ENCODE data around the gene CTAGE9. TPM values are rescaled to one million over a fixed set of nuclear protein-coding genes. Genes with fewer than 3 reads are reported as not detected.
A peak's percentile ranks its signal among the peaks of the same experiment; 100 is the strongest.

The CTAGE9 gene
- polyA plus RNA-seq, 3 donors = not detected

- no peak overlapping the region for H3K27ac ChIP-seq (ENCODE audit: low read depth in 1 of 2, low read length in 2 of 2)
- TF ChIP-seq CTCF (IDR thresholded peaks at IDR 0.05) = no peak
- DNase-seq = no peak
- H4K20me1 ChIP-seq (ENCODE audit: insufficient read depth, low read length) = no peaks in the 10 kb centered on the region
- Mint-ChIP-seq H3K4me3 (no peak overlapping the region), H3K4me1 (peaks cover 3% of the 10 kb centered on the region), H3K27me3 (ENCODE audit: low read depth in 3 of 3) (peaks cover 6 to 13% (median 10%) of the 10 kb centered on the region in 3 donors), H3K27ac (no peak overlapping the region), H3K36me3 (no peaks in the 10 kb centered on the region), H3K9me3 (no peaks in the 10 kb centered on the region)
- H3K4me1 ChIP-seq (ENCODE audit: control insufficient read depth in 1 of 2, insufficient read depth in 2 of 2, low read length in 2 of 2) = no peaks in the 10 kb centered on the region
- intact Hi-C loops (cut with micrococcal nuclease) = no loop called here
- no peak overlapping the region for H3K4me3 ChIP-seq (replicated peaks in 1 of 3; ENCODE audit: low read depth in 2 of 3, low read length in 3 of 3)
- no peak overlapping the region for H2AFZ ChIP-seq (ENCODE audit: insufficient read depth, low read depth, low read length, poor library complexity, severe bottlenecking)
- H3K27me3 ChIP-seq (ENCODE audit: control insufficient read depth in 2 of 2, insufficient read depth in 2 of 2, low read length in 2 of 2) = no peaks in the 10 kb centered on the region
- H3K9me3 ChIP-seq (replicated peaks in 1 of 2; ENCODE audit: control insufficient read depth in 1 of 2, insufficient read depth in 1 of 2, low read length in 2 of 2) = no peaks in the 10 kb centered on the region
- H3K79me2 ChIP-seq (ENCODE audit: insufficient read depth, low read length) = no peaks in the 10 kb centered on the region
- 100% methylated on average over 6 of the region's 7 CpGs for WGBS (ENCODE audit: insufficient coverage)
- H3K36me3 ChIP-seq (replicated peaks in 1 of 2; ENCODE audit: control insufficient read depth in 1 of 2, insufficient read depth in 2 of 2, low read length in 2 of 2) = no peaks in the 10 kb centered on the region
- no peak overlapping the region for H3K4me2 ChIP-seq (replicated peaks; ENCODE audit: extremely low read depth, low read length, poor library complexity, severe bottlenecking)
- no peak overlapping the region for H3K9ac ChIP-seq (ENCODE audit: insufficient read depth, low read length, poor library complexity, severe bottlenecking)
Observed at GRCh38 chr6:131696956-131697355, 13.9 kb downstream of the CTAGE9 start.

- H3K27ac Mint-ChIP-seq = peak overlapping the region in 1 of 7 donors; percentile 31
- no peak overlapping the region for H3K27ac ChIP-seq (ENCODE audit: low read depth in 1 of 2, low read length in 2 of 2)
- H3K27me3 Mint-ChIP-seq (ENCODE audit: low read depth in 3 of 3) = peaks cover 6 to 13% (median 10%) of the 10 kb centered on the region in 3 donors
- H3K79me2 ChIP-seq (ENCODE audit: insufficient read depth, low read length) = no peaks in the 10 kb centered on the region
- DNase-seq = no peak
- TF ChIP-seq CTCF (IDR thresholded peaks at IDR 0.05) = peak; percentile 33
- H3K9me3 Mint-ChIP-seq = peaks cover 0 to 2% (median 0%) of the 10 kb centered on the region in 7 donors
- peaks cover 11% of the 10 kb centered on the region for H3K4me1 Mint-ChIP-seq
- no peaks in the 10 kb centered on the region for H3K27me3 ChIP-seq (ENCODE audit: control insufficient read depth in 2 of 2, insufficient read depth in 2 of 2, low read length in 2 of 2)
- H3K36me3 Mint-ChIP-seq = no peaks in the 10 kb centered on the region
- H3K36me3 ChIP-seq (replicated peaks in 1 of 2; ENCODE audit: control insufficient read depth in 1 of 2, insufficient read depth in 2 of 2, low read length in 2 of 2) = no peaks in the 10 kb centered on the region
- H3K9ac ChIP-seq (ENCODE audit: insufficient read depth, low read length, poor library complexity, severe bottlenecking) = no peak overlapping the region
- H3K4me2 ChIP-seq (replicated peaks; ENCODE audit: extremely low read depth, low read length, poor library complexity, severe bottlenecking) = no peak overlapping the region
- intact Hi-C loops (cut with micrococcal nuclease) = no loop called here
- H3K4me3 Mint-ChIP-seq = no peak overlapping the region
- H3K4me3 ChIP-seq (replicated peaks in 1 of 3; ENCODE audit: low read depth in 2 of 3, low read length in 3 of 3) = no peak overlapping the region
- no CpG with 5 or more reads among the region's 2 CpGs for WGBS (ENCODE audit: insufficient coverage)
- H2AFZ ChIP-seq (ENCODE audit: insufficient read depth, low read depth, low read length, poor library complexity, severe bottlenecking) = no peak overlapping the region
- no peaks in the 10 kb centered on the region for H4K20me1 ChIP-seq (ENCODE audit: insufficient read depth, low read length)
- H3K4me1 ChIP-seq (ENCODE audit: control insufficient read depth in 1 of 2, insufficient read depth in 2 of 2, low read length in 2 of 2) = peaks cover 4 to 5% of the 10 kb centered on the region in 2 donors
- no peaks in the 10 kb centered on the region for H3K9me3 ChIP-seq (replicated peaks in 1 of 2; ENCODE audit: control insufficient read depth in 1 of 2, insufficient read depth in 1 of 2, low read length in 2 of 2)
Observed at GRCh38 chr6:131694832-131695426, 15.9 kb downstream of the CTAGE9 start.
